ENCODE data around the gene POLN. TPM values are rescaled to one million over a fixed set of nuclear protein-coding genes. Genes with fewer than 3 reads are reported as not detected.

POLN gene
- polyA plus RNA-seq, 2 of the 4 experiments (the other 2 are of a cell fraction): 2.4 to 2.9 TPM

- TF ChIP-seq REST (IDR thresholded peaks at IDR 0.05) (no peak), BHLHE40 (IDR thresholded peaks at IDR 0.05; ENCODE audit: low read depth, low read length) (no peak), FOSB (CRISPR knock-in tag; IDR thresholded peaks at IDR 0.05) (no peak), MYC (IDR thresholded peaks at IDR 0.05; ENCODE audit: borderline replicate concordance, low read length) (no peak), HOXB5 (CRISPR knock-in tag; IDR thresholded peaks at IDR 0.05) (no peak), PHF8 (IDR thresholded peaks at IDR 0.05; ENCODE audit: borderline replicate concordance, low read depth) (no peak), KDM1A (IDR thresholded peaks at IDR 0.05; ENCODE audit: low read depth) (no peak), TFCP2L1 (CRISPR knock-in tag; IDR thresholded peaks at IDR 0.05) (no peak)
These were observed 151.3 kb downstream of the POLN start (continued) for GRCh38 chr4:2090642-2091041.

GRCh38 chr4:2089222-2089621 lies 152.7 kb downstream of the POLN start:
- CTCF ChIA-PET: no interaction called here
- POLR2A ChIA-PET: no interaction called here
- Histone ChIP-seq H3K27ac (no peak overlapping the region), H3K4me3 (no peak overlapping the region), H3K4me2 (no peak overlapping the region), H3K9me3 (no peaks in the 10 kb centered on the region), H3K4me1 (no peaks in the 10 kb centered on the region)
- no peak for DNase-seq (ENCODE audit: low read depth in 1 of 2, low spot score in 1 of 2)
- 82% methylated on average over 1 of the region's 1 CpG for WGBS (ENCODE audit: missing lambda C conversion rate)
- ATAC-seq: no peak
- no peak for FAIRE-seq
- TF ChIP-seq FOXS1 (CRISPR knock-in tag; IDR thresholded peaks at IDR 0.05): no peak
- TF ChIP-seq KDM1A (IDR thresholded peaks at IDR 0.05; ENCODE audit: low read depth): no peak
- TF ChIP-seq E2F6 (IDR thresholded peaks at IDR 0.05; ENCODE audit: borderline replicate concordance, low read depth): no peak
- TF ChIP-seq HMGXB4 (CRISPR knock-in tag; IDR thresholded peaks at IDR 0.05; ENCODE audit: borderline replicate concordance): no peak
- TF ChIP-seq NFE2L2 (conservative IDR thresholded peaks at IDR 0.05; ENCODE audit: low read length): no peak
- TF ChIP-seq, protein P1, sequence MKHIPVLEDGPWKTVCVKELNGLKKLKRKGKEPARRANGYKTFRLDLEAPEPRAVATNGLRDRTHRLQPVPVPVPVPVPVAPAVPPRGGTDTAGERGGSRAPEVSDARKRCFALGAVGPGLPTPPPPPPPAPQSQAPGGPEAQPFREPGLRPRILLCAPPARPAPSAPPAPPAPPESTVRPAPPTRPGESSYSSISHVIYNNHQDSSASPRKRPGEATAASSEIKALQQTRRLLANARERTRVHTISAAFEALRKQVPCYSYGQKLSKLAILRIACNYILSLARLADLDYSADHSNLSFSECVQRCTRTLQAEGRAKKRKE (CRISPR knock-in tag; IDR thresholded peaks at IDR 0.05; ENCODE audit: low read depth): no peak
- TF ChIP-seq GATA3 (IDR thresholded peaks at IDR 0.05; ENCODE audit: borderline replicate concordance): no peak
- TF ChIP-seq JUN (IDR thresholded peaks at IDR 0.05): no peak
- no peak for TF ChIP-seq BCL3 (IDR thresholded peaks at IDR 0.05)
- no peak for TF ChIP-seq CBX8 (IDR thresholded peaks at IDR 0.05)
- TF ChIP-seq NPAS2 (CRISPR knock-in tag; IDR thresholded peaks at IDR 0.05; ENCODE audit: borderline replicate concordance): no peak
- TF ChIP-seq HOXB5 (CRISPR knock-in tag; IDR thresholded peaks at IDR 0.05): no peak
